GM18868 (cell line): ENCODE results near the gene CTSS.
A peak's percentile ranks its signal among the peaks of the same experiment; 100 is the strongest.
"Not testable (repeated sequence)": the region's sequence is repeated elsewhere in the genome, so short reads cannot be mapped to it uniquely, and the experiment has no call there.

Experiments used
- ATAC-seq: cut with Tn5 transposase; IDR thresholded peaks from one replicate; pipeline ENCODE4 v1.9.1; 2021; ENCODE audit warnings: mild to moderate bottlenecking, moderate library complexity; ENCODE audit not compliant: unreplicated experiment

CTSS gene

GRCh38 chr1:150765296-150765976 lies at the start of gene CTSS:
TSS of gene CTSS (minus strand) at chr1:150765778. CDS start at chr1:150764763, 1,015 bp downstream.
- ATAC-seq: peak; percentile 89

GRCh38 chr1:150813028-150813707 lies 47.6 kb upstream of the CTSS start:
- ATAC-seq: no peak

DNA sequence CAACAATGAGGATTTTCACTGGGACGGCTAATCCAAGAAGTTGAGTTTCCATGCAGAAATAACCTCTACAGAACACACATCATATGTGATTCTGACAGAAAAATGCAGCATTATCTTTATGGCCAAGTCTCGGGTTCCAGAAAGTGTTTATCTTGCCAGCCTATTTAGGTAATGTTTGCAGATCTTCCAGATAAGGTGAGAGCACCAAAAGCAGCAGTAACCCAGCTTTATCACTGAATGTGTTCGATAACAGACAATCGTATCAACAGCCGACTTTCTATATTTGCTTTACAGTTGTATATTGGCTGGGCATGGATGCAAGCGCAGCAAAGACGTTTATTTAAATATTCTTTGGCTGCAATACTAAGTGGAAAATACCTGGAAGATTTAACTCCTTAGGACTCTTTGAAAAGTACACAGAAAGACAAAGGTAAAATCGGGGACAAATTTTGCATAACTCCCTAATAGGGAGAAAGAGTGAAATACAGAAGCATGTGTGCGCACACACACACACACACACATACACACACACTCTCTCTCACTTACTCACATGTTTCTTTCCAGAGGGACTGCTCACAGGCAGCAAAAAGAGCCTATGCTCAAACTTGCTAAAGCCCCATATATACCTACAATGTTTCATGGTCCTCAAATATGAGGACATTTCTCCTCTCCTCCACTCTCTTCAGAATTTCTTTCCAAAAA lies 45.5 kb upstream of the CTSS start:
- no peak for ATAC-seq

DNA sequence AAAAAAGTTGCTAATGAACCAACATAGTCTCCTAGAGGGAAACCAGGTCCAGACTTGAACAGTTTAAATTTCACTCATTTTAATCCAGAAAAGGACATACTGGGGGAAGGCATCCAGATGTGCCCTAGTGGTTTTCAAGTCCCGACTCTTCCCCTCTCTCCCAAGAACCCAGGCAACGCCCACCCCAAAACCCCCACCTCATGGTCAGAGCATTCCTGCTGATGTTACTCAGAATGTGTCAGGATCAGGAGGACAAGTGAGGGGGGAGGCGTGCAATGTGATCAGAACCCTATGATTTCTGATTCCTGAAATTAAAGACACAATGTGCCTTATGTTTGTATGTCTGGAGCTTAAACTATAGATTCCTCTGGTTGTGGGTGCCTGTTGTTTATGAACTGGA lies 44.1 kb upstream of the CTSS start:
- ATAC-seq: no peak

GRCh38 chr1:150808846-150809245 lies 43.3 kb upstream of the CTSS start:
- ATAC-seq: no peak

- ATAC-seq: no peak
Measured at GRCh38 chr1:150808121-150808520, 42.5 kb upstream of the CTSS start, which contains the start of gene CTSK. TSS of gene CTSK (minus strand) at chr1:150808260. CDS start at chr1:150806805, 1,455 bp downstream.

DNA sequence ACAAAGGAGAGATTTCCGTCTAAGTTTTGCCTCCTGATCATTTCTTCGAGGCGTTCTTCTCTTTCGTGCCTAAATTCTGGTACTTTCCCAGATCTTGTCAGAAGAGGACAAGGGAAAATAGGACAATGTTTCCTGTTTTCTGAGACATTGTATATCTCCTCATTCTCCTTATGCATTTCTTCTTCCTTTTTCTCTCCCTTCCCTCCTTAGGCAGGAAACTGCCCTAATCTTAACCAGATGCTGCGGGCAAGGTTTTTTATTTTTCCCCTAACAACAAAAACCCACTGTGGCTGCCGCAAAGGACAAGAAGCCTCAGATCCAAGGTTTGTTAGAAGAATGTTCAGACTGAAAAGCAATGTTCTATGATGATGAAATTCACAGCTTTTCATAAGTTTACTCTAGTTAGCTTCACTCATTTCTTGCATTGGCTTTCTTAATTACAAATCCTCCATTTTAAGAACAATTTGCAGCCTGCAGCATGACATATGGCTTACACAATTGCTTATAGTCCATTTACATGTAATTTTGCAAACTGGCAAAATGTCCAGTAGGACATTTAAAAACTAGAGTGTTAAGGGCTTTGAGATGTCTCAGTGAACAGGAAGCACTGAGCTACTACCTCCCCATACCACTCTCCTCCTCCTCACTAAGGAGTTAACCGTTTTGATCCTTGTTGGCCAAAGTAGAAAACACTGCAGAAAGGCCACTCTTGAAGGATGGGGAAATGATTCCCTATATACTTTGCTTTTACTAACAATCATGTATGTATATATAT lies 41.9 kb upstream of the CTSS start:
- no peak for ATAC-seq

DNA sequence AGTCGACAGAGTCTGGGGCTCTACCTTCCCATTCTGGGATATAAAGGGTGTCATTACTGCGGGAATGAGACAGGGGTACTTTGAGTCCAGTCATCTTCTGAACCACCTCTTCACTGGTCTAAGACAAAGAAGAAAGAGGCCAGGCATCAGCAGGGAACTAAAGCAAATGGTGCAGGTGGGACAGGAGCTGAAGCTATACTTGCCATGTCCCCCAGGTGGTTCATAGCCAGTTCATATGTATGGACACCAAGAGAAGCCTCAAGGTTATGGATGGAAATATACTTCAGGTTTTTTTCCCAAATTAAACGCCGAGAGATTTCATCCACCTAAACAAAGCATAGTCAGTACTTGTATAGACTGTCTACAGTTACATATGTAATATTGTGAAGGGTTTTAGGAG lies 40.3 kb upstream of the CTSS start:
- ATAC-seq: no peak

GRCh38 chr1:150804671-150805070 lies 39.1 kb upstream of the CTSS start:
- no peak for ATAC-seq

DNA sequence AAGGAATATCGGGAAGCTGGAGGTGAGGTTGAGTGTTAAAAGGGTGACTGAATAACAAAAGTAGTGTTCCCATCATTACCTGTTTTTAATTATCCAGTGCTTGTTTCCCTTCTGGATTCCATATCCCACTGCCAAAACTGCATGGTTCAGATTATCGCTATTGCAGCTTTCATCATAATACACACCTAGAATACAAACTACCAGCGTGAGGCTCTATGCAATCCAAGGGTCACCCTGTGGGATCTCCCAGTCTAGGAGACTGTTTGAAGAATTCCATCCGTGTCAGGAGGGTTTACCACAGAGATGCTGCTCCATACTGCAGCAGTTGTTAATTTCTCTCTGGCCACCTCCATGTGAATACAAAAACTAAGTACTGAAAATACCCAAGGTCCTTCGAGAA lies 33.5 kb upstream of the CTSS start:
- ATAC-seq: no peak

- ATAC-seq: no peak
Measured at GRCh38 chr1:150798525-150798924, 32.9 kb upstream of the CTSS start.

DNA sequence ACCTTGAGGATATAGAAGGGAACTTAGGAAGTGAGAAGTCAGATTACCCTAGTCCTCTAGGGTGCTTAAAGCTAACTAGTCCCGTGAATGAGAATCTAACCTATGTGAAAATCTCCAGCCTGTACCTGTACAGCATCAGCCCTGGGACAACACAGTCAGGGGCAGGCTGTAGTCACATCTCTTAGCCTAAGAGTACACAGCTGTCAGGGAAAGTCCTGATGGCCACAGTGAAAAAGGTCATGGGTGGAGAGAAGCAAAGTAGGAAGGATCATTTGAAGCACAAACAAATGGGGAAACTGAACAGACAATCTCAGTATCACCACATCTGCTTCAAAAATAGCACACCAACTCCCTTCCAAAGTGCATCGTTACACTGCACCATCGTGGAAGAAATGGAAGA lies 30.8 kb upstream of the CTSS start:
- ATAC-seq: no peak

- not testable (repeated sequence) for ATAC-seq
Measured at GRCh38 chr1:150793778-150794177, 28.2 kb upstream of the CTSS start.

DNA sequence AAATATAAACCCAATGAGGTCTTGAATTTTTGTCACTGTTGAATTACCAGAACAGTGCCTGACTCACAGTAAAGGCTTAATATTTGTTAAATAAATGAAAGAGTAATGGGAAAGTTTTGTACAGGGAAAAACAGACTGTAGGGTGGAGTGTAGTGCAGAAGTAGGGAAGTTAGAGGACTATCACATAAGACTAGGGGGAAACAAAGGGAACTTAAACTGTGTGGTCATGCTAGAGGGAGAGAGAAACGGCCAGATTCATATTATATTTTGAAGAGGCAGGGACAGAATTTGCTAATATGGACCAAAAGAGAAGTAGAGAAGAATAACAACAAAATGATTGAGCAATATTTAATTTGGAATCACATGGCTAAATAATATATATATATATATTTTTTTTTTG lies 27.6 kb upstream of the CTSS start:
- no peak for ATAC-seq

- no peak for ATAC-seq
Measured at GRCh38 chr1:150791585-150791984, 26.0 kb upstream of the CTSS start.

DNA sequence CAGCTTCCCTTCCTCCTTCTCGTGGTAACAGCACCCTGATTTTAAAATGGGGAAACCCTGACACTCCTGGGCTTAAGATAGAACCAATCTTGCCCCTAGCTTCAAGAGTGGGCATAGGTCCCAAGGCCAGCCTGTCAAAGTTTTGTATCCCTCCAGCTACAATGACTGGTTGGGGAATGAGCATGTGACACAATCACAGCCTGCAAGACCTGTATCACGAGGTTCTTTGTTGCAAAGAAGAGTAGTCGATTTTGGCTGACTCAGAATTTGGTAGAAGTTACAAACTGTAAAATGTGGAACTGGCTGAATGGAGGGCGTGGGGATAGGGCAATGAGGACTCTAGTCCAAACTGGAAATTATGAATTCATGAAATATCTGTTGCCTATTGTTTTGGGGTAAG lies 23.8 kb upstream of the CTSS start:
- no peak for ATAC-seq

DNA sequence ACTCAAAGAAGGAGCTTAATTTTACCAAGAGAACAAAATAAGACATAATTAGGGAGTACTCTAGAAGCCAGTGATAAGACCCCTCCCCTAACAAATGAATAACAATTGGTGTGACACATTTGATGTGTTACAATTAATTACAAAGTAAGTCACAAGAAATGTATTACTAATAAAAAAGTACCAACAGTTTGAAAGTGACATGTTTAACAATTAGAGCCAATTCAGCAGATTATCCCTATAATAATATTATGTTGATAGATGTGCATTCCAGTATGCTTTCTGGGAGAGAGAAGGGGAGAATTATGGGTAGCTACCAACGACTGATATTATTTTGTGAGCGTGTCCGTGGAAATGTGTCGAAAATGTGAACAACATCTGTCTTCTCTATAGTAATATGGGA lies 23.4 kb upstream of the CTSS start:
- no peak for ATAC-seq

- no peak for ATAC-seq
Measured at GRCh38 chr1:150787455-150787854, 21.9 kb upstream of the CTSS start.

DNA sequence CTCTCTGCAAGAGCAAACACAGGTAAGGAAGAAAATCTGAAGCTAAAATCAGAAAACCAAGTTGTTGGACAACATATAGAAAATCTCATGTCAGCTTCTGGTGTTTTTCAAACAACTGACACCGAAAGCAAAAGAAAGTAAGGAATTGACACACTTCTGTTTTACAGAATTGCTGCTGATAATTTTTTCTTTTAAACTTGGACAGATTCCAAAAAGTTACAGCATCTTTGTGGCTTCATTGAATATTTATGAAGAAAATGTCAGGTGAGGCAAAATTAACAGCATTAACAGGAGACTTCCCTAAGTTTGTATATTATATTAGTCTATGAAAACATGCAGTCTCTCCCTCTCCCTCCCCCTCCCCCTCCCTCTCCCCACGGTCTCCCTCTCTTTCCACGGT lies 14.9 kb upstream of the CTSS start:
- ATAC-seq: no peak

GRCh38 chr1:150778409-150778808 lies 12.8 kb upstream of the CTSS start:
- no peak for ATAC-seq

- ATAC-seq: no peak
Measured at GRCh38 chr1:150777544-150777943, 12.0 kb upstream of the CTSS start.
